Measurements from ENCODE around the gene ANO6. TPM values are rescaled to one million over a fixed set of nuclear protein-coding genes. Genes with fewer than 3 reads are reported as not detected.
"Not testable (repeated sequence)": the region's sequence is repeated elsewhere in the genome, so short reads cannot be mapped to it uniquely, and the experiment has no call there.

The ANO6 gene
- 10 to 100 TPM; 11.7 to 59.2 (median 21.8) TPM for polyA plus RNA-seq

DNA sequence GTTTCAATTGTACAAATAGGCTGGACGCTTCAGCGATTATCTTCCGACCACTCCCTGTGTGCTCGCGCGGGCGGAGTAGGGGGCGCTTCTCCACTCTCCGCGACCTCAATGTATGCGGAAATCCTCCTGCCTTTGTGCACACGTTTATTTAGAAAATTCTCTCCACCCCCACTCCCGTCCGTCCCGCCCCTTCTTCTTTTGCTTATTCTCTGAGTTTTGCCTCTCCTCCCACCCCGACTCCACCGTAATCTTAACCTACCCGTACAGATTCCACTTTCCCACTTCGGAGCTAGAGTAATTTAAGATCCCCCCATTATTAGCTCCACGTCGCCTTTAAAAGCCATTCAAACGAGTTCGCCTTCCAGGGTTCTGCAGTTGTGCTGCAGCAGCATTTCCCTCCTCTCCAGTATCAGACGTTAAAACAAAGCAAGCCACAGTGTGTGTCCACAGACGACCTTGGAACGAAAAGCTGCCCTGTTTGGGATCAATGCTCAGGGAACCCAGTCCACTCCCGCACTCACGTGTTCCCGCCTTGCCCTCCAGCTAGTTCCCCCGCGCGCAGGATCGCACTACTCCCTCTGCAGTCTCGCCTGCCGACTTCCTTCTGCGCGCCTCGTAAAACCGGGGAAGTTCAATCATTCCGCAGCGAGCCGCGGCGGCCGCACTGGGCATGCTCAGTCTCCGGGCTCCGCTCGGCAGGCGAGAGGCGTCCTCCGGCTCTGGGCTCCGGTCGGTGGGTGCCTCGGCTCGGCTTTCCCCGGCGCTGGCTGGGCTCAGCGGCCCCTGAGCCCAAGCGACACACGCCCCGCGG is at the start of gene ANO6:
TSS of gene ANO6 (plus strand) at position 677 of the 811 bp plus-strand sequence. CDS start 227 bp downstream, outside the sequence.
- 0 to 1% (median 0%) methylated on average over 62 of the region's 62 CpGs for WGBS, 3 donors

GRCh38 chr12:45168976-45169375 is 46.9 kb upstream of the ANO6 start:
- 85 to 94% (median 89%) methylated on average over 2 of the region's 2 CpGs for WGBS, 3 donors
- H3K27ac ChIP-seq (ENCODE audit: low read depth, low read length) = no peak overlapping the region

More for the DNA sequence above, at the start of gene ANO6:
- H3K27ac ChIP-seq (ENCODE audit: low read depth, low read length) = peak within 1 kb of the TSS; percentile 92

DNA sequence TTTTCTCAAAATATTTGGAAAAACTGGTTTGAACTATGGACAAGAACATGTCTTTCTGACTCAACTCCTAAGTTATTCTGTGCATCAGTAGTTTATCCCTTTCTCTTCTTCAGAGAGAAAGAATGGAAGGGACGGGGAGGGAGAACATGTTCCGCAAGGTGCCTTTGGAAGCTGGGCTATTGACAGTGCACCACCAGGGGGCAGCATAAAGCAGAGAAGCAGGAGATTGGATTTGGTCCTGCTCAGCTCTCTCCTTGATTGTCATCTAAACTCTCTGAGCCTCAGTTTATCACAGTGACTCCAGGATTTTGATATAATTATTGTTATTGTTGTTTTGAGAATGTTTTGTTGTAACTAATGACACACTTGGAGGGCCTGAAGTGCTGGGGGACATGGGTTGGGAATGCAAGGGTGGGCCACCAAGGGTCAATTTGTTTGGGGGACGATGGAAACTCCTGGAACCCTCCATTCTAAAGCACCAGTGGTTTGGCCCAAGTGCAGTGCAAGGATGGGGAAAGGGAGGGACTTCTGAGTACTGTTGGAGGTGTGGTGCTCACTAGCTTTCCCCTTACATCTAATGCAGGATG is 45.3 kb upstream of the ANO6 start:
- WGBS, 3 donors = 53 to 56% (median 55%) methylated on average over 3 of the region's 3 CpGs

DNA sequence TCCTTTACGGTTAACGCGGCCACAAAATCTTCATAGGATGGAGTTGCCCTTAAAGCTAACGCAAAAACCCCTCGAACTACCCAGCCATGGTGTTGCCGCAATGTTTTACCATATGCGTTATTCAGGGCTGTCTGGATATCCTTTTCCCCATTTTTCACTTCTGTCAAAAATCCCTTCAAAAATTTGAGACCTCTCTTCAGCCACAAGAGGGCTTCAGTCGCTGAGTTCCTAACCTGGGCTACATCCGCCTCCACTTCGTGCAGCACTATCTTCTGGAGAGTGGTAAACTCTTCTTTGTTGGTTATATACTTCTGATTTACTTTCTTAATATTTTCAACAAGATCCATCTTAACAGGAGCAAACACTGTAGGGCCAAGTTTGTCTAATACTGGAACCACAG is 42.6 kb upstream of the ANO6 start:
- not testable (repeated sequence) for H3K27ac ChIP-seq (ENCODE audit: low read depth, low read length)
- WGBS, 3 donors = 86 to 89% (median 88%) methylated on average over 10 of the region's 10 CpGs

More for the DNA sequence above, 45.3 kb upstream of the ANO6 start:
- no peak overlapping the region for H3K27ac ChIP-seq (ENCODE audit: low read depth, low read length)

DNA sequence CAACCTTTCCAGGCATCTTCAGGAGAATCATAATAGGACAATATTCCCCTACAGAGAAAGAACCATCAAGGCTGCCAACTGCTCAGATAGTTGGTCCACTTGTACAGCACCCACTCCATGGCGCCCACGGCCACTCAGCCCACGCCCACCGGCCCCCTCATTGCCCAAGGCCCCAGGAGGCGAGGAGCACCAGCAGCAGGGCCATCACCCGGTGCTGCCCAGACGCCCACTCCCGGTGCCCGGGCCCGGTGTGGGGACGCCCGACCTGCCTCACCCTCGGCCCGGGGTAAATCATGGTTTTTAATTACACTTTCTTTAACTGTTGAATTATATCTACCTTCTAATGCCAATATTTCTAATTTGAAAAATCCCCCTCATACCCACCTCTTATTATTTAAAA is 41.3 kb upstream of the ANO6 start:
- no peak overlapping the region for H3K27ac ChIP-seq (ENCODE audit: low read depth, low read length)
- WGBS, 3 donors = 98 to 100% (median 98%) methylated on average over 14 of the region's 14 CpGs

DNA sequence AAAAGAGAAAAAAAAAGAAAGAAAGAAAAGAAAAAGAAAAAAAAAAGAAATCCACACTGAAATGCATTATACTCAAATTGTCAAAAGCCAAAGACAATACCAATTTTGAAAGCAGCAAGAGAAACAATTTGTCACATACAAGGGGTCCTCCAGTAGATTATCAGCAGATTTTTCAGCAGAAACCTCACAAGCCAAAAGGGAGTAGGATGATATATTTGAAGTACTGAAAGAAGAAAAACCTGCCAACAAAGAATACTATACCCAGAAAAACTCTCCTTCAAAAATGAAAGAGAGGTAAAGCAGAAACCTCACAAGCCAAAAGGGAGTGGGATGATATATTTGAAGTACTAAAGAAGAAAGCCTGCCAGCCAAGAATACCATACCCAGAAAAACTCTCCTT is 37.1 kb upstream of the ANO6 start:
- no peak overlapping the region for H3K27ac ChIP-seq (ENCODE audit: low read depth, low read length)

GRCh38 chr12:45182511-45182910 is 33.4 kb upstream of the ANO6 start:
- no peak overlapping the region for H3K27ac ChIP-seq (ENCODE audit: low read depth, low read length)

GRCh38 chr12:45183246-45183645 is 32.6 kb upstream of the ANO6 start:
- WGBS, 3 donors = 42 to 77% (median 54%) methylated on average over 2 of the region's 2 CpGs
- H3K27ac ChIP-seq (ENCODE audit: low read depth, low read length) = no peak overlapping the region

DNA sequence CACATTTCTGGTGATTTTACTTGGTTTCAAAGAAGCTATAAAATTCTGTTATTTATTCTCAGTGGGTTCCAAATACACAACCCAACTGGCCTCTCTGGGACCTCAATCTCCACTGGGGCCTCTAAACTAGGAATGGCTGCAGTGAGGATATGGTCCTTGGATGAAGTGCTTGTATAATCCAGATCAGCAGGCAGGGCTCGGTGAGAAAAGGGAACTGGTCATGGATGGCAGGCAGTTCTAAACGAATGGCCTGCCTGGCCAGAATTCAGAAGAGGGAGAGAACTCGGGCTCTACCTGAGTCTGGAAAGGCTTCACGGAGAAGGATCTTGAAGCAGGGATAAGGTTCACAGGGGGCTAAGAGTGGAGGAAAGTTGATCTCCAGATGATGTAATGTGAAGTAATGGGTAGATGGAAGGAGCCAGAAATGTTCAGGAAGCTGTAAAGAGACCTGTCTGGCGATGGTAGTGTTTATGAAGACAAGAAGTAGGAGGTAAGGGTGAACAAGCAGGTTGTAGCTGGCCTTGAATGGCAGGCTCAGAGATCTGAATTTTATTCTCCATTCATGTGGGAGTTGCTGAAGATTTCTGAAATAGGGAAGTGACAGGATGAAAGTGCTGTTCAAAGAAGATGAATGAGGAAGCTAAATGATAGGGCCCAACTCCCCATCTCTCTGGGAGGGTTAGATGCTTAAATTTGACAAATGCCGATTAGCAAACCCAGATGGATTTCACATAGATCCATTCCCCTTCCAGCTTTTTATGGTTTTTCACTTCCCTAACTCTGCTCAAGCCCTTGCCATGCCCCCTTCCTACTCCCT is 31.5 kb upstream of the ANO6 start:
- WGBS, 3 donors = 63 to 82% (median 72%) methylated on average over 6 of the region's 6 CpGs
- no peak overlapping the region for H3K27ac ChIP-seq (ENCODE audit: low read depth, low read length)

- no peak overlapping the region for H3K27ac ChIP-seq (ENCODE audit: low read depth, low read length)
- 90 to 97% (median 92%) methylated on average over 2 of the region's 2 CpGs for WGBS, 3 donors
These were observed 29.1 kb upstream of the ANO6 start for GRCh38 chr12:45186762-45187161.

- 93 to 95% (median 93%) methylated on average over 1 of the region's 1 CpG for WGBS, 3 donors
These were observed 26.0 kb upstream of the ANO6 start for GRCh38 chr12:45189766-45190403.

GRCh38 chr12:45191239-45191638 is 24.7 kb upstream of the ANO6 start:
- 64 to 84% (median 69%) methylated on average over 1 of the region's 1 CpG for WGBS, 3 donors
- no peak overlapping the region for H3K27ac ChIP-seq (ENCODE audit: low read depth, low read length)

More at GRCh38 chr12:45189766-45190403, 26.0 kb upstream of the ANO6 start:
- no peak overlapping the region for H3K27ac ChIP-seq (ENCODE audit: low read depth, low read length)

DNA sequence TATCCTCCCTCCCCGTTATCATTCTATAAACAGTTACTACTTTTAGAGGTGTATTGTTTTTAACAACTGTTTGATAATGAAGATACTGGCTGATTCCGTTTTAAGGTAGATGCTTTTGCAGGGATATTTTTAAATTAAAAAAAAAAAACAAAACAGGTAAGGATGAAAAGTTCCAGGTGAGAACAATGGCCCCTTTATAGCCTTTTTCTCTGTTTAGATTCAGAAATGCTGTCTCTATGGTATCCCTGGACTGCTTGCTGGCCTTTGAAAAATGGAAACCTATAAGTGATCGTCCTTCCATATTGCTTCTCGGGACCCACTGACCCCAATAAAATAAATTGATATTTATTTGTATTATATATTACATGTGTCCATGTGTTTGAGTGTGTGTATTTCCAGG is 23.2 kb upstream of the ANO6 start:
- WGBS, 3 donors = 72 to 81% (median 78%) methylated on average over 4 of the region's 4 CpGs

GRCh38 chr12:45200491-45201043 is 15.3 kb upstream of the ANO6 start:
- no peak overlapping the region for H3K27ac ChIP-seq (ENCODE audit: low read depth, low read length)
- WGBS, 3 donors = 29 to 76% (median 51%) methylated on average over 7 of the region's 7 CpGs

More for the DNA sequence above, 23.2 kb upstream of the ANO6 start:
- no peak overlapping the region for H3K27ac ChIP-seq (ENCODE audit: low read depth, low read length)

DNA sequence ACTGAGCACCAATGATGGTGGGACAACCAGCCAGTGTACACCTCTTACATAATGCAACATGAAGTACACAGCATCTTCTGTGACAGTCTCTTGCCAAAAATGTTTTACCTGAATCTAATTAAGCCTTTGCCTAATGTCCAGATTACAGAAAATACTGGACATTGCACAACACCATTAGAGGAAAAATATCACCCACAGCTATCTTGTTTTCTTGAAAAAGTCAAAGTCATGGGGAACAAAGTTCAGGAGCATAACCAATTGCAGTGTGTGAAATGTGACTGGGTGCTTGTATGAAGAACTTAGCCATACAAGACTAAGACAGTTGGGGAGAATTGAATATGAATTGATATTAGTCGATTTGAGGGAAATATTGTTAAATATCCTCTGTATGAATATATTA is 12.1 kb upstream of the ANO6 start:
- WGBS, 3 donors = 79 to 92% (median 88%) methylated on average over 1 of the region's 1 CpG
- H3K27ac ChIP-seq (ENCODE audit: low read depth, low read length) = no peak overlapping the region

- WGBS, 3 donors = 60 to 85% (median 72%) methylated on average over 3 of the region's 3 CpGs
- H3K27ac ChIP-seq (ENCODE audit: low read depth, low read length) = no peak overlapping the region
These were observed 11.1 kb upstream of the ANO6 start for GRCh38 chr12:45204757-45205156.

- WGBS, 3 donors = 72 to 89% (median 78%) methylated on average over 4 of the region's 4 CpGs
- no peak overlapping the region for H3K27ac ChIP-seq (ENCODE audit: low read depth, low read length)
These were observed 10.6 kb upstream of the ANO6 start for GRCh38 chr12:45205165-45205825.
